ENCODE results near the gene KRTAP10-4.

DNA sequence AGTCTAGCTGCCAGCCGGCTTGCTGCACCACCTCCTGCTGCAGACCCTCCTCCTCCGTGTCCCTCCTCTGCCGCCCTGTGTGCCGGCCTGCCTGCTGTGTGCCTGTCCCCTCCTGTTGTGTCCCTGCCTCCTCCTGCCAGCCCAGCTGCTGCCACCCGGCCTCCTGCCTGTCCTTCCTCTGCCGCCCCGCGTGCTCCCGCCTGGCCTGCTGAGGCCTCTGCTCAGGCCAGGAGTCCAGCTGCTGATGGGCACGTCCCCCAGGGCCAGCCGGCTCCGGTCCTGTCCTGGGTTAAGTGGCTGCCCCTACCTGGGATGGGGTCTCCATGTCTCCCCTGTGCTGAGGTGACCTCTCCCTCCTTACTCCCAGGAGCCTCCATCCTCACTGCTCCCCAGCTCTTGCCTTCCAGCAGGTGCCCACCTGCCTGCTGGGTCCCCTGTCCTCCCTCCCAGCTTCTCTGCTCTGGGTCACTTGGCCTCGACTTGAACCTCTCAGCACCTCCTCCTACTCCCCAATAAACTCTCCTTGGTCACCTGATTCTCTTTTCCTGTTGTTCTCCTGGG, 39.2 kb downstream of the KRTAP10-4 start:
- TF ChIP-seq, protein P1, sequence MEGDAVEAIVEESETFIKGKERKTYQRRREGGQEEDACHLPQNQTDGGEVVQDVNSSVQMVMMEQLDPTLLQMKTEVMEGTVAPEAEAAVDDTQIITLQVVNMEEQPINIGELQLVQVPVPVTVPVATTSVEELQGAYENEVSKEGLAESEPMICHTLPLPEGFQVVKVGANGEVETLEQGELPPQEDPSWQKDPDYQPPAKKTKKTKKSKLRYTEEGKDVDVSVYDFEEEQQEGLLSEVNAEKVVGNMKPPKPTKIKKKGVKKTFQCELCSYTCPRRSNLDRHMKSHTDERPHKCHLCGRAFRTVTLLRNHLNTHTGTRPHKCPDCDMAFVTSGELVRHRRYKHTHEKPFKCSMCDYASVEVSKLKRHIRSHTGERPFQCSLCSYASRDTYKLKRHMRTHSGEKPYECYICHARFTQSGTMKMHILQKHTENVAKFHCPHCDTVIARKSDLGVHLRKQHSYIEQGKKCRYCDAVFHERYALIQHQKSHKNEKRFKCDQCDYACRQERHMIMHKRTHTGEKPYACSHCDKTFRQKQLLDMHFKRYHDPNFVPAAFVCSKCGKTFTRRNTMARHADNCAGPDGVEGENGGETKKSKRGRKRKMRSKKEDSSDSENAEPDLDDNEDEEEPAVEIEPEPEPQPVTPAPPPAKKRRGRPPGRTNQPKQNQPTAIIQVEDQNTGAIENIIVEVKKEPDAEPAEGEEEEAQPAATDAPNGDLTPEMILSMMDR (IDR thresholded peaks at IDR 0.05) = no peak
- TF ChIP-seq EP300 (IDR thresholded peaks at IDR 0.05) (no peak), POLR2A (IDR thresholded peaks at IDR 0.05) (no peak)
